Suprapubic skin (tissue), 4 donors: ENCODE data around the gene IDH3G. TPM values are rescaled to one million over a fixed set of nuclear protein-coding genes. Genes with fewer than 3 reads are reported as not detected.

ENCODE experiments used
- DNase-seq, 2 donors: peaks; one replicate each; pipeline ENCODE4 v3.0.0-alpha.2; 2019; ENCODE audit warnings: low spot score in 2 of 2
- H3K27ac ChIP-seq: fragments of 200-600 bp; sonication (generic); one replicate; pipeline ENCODE4 v1.5.1; 2019
- H3K27me3 ChIP-seq: fragments of 200-600 bp; sonication (generic); one replicate; pipeline ENCODE4 v1.5.1; 2019
- H3K36me3 ChIP-seq: fragments of 200-600 bp; sonication (generic); one replicate; pipeline ENCODE4 v1.5.1; 2019
- H3K4me1 ChIP-seq: fragments of 200-600 bp; sonication (generic); one replicate; pipeline ENCODE4 v1.5.1; 2019
- H3K4me3 ChIP-seq: fragments of 200-600 bp; sonication (generic); one replicate; pipeline ENCODE4 v1.5.1; 2019; ENCODE audit warnings: mild to moderate bottlenecking
- H3K9me3 ChIP-seq: fragments of 200-600 bp; sonication (generic); one replicate; pipeline ENCODE4 v1.5.1; 2019
- CTCF ChIP-seq, 2 donors: fragments of 200-600 bp in 1 of 2; fragments of 450-650 bp in 1 of 2; sonication (generic) in 1 of 2; IDR thresholded peaks; one replicate each; pipeline ENCODE4 v1.5.1; 2016 to 2019; ENCODE audit warnings: antibody characterized with exemption in 2 of 2, mild to moderate bottlenecking in 1 of 2, moderate library complexity in 1 of 2
- EP300 ChIP-seq: sonication (generic); formaldehyde crosslinking; IDR thresholded peaks from one replicate; pipeline ENCODE4 v1.6.1; 2017; ENCODE audit warnings: antibody characterized with exemption
- POLR2A ChIP-seq, 2 donors: fragments of 450-650 bp; IDR thresholded peaks; one replicate each; pipeline ENCODE4 v1.6.1; 2017; ENCODE audit warnings: antibody characterized with exemption in 2 of 2, mild to moderate bottlenecking in 2 of 2, moderate library complexity in 2 of 2
- POLR2AphosphoS5 ChIP-seq, 3 donors: sonication (generic); formaldehyde crosslinking; IDR thresholded peaks; one replicate each; pipeline ENCODE4 v1.6.1; 2017; ENCODE audit warnings: antibody characterized with exemption in 3 of 3
- WGBS: methylation state at CpG from one replicate; pipeline ENCODE4 v1.1.5; 2018; 5-methylcytosine and 5-hydroxymethylcytosine counted together
- total RNA-seq, 4 donors: library from RNA; depleted of rRNA; stranded (reverse); fragments of >200 nt; gene quantifications; one replicate each; pipeline ENCODE4 v1.1.0, GENCODE V29; 2016

Gene IDH3G
- total RNA-seq, 4 donors from 2014 or later: 58.1 to 105 (median 93.8) TPM

GRCh38 chrX:153778181-153778580, 16.0 kb downstream of the IDH3G start:
- no peak for DNase-seq
- H3K27me3 ChIP-seq: no peaks in the 10 kb centered on the region
- no peaks in the 10 kb centered on the region for H3K9me3 ChIP-seq
- peaks cover 25% of the 10 kb centered on the region for H3K4me1 ChIP-seq
- H3K4me3 ChIP-seq: no peak overlapping the region
- H3K36me3 ChIP-seq: no peaks in the 10 kb centered on the region
- no peak for TF ChIP-seq POLR2A (IDR thresholded peaks at IDR 0.05)
- no peak for TF ChIP-seq POLR2AphosphoS5 (IDR thresholded peaks at IDR 0.05)
- no peak for TF ChIP-seq EP300
- no peak for TF ChIP-seq CTCF (IDR thresholded peaks at IDR 0.05)
- no CpG with 5 or more reads among the region's 17 CpGs for WGBS
- no peak overlapping the region for H3K27ac ChIP-seq

GRCh38 chrX:153777261-153778090, 16.7 kb downstream of the IDH3G start:
- no peaks in the 10 kb centered on the region for H3K36me3 ChIP-seq
- H3K27ac ChIP-seq: no peak overlapping the region
- no peaks in the 10 kb centered on the region for H3K27me3 ChIP-seq
- TF ChIP-seq POLR2A (IDR thresholded peaks at IDR 0.05): no peak
- no peak for TF ChIP-seq EP300
- no peak for TF ChIP-seq POLR2AphosphoS5 (IDR thresholded peaks at IDR 0.05)
- no peak for TF ChIP-seq CTCF (IDR thresholded peaks at IDR 0.05)
- 86% methylated on average over 27 of the region's 34 CpGs for WGBS
- DNase-seq: no peak
- no peak overlapping the region for H3K4me3 ChIP-seq
- H3K9me3 ChIP-seq: no peaks in the 10 kb centered on the region
- H3K4me1 ChIP-seq: peaks cover 24% of the 10 kb centered on the region

GRCh38 chrX:153776611-153777045, 17.5 kb downstream of the IDH3G start:
- WGBS: 83% methylated on average over 6 of the region's 22 CpGs
- Histone ChIP-seq H3K4me3 (no peak overlapping the region), H3K27ac (no peak overlapping the region), H3K4me1 (peaks cover 16% of the 10 kb centered on the region), H3K27me3 (no peaks in the 10 kb centered on the region), H3K9me3 (no peaks in the 10 kb centered on the region), H3K36me3 (no peaks in the 10 kb centered on the region)
- TF ChIP-seq POLR2AphosphoS5 (IDR thresholded peaks at IDR 0.05): no peak
- no peak for TF ChIP-seq POLR2A (IDR thresholded peaks at IDR 0.05)
- no peak for TF ChIP-seq CTCF (IDR thresholded peaks at IDR 0.05)
- TF ChIP-seq EP300: no peak
- DNase-seq: no peak

GRCh38 chrX:153776120-153776599, 18.0 kb downstream of the IDH3G start:
- Histone ChIP-seq H3K27me3 (no peaks in the 10 kb centered on the region), H3K4me1 (peaks cover 11% of the 10 kb centered on the region), H3K36me3 (no peaks in the 10 kb centered on the region), H3K9me3 (no peaks in the 10 kb centered on the region), H3K4me3 (no peak overlapping the region), H3K27ac (no peak overlapping the region)
- WGBS: no CpG with 5 or more reads among the region's 20 CpGs
- DNase-seq: no peak
- TF ChIP-seq CTCF (IDR thresholded peaks at IDR 0.05): no peak
- TF ChIP-seq POLR2AphosphoS5 (IDR thresholded peaks at IDR 0.05): no peak
- TF ChIP-seq EP300: no peak
- TF ChIP-seq POLR2A (IDR thresholded peaks at IDR 0.05): no peak

- no peaks in the 10 kb centered on the region for H3K36me3 ChIP-seq
- H3K27ac ChIP-seq: no peak overlapping the region
- no peak for DNase-seq
- H3K4me1 ChIP-seq: peaks cover 5% of the 10 kb centered on the region
- H3K27me3 ChIP-seq: no peaks in the 10 kb centered on the region
- TF ChIP-seq EP300: no peak
- no peak for TF ChIP-seq CTCF (IDR thresholded peaks at IDR 0.05)
- no peak for TF ChIP-seq POLR2AphosphoS5 (IDR thresholded peaks at IDR 0.05)
- TF ChIP-seq POLR2A (IDR thresholded peaks at IDR 0.05): no peak
- no peak overlapping the region for H3K4me3 ChIP-seq
- no peaks in the 10 kb centered on the region for H3K9me3 ChIP-seq
- WGBS: 89% methylated on average over 11 of the region's 42 CpGs
Measured at GRCh38 chrX:153775293-153776119, 18.7 kb downstream of the IDH3G start.
